Fibroblast of lung (primary cell): Measurements from ENCODE around the gene NOL6.
"Not testable (repeated sequence)": the region's sequence is repeated elsewhere in the genome, so short reads cannot be mapped to it uniquely, and the experiment has no call there.

ENCODE experiments used
- CTCF ChIP-seq, 2 donors: IDR thresholded peaks in 1 of 2; conservative IDR thresholded peaks in 1 of 2; 1 replicate in 1 of 2; 2 replicates in 1 of 2; pipeline ENCODE4 v1.5.1; 2011 to 2012; ENCODE audit warnings: low read length in 2 of 2, control low read depth in 1 of 2, inconsistent platforms in 1 of 2, low read depth in 1 of 2, mild to moderate bottlenecking in 1 of 2
- EZH2 ChIP-seq: IDR thresholded peaks from 2 replicates; pipeline ENCODE4 v1.5.1; 2012; ENCODE audit warnings: low read length, control low read depth, mild to moderate bottlenecking; ENCODE audit errors: missing control alignments

- TF ChIP-seq CTCF (conservative IDR thresholded peaks at IDR 0.05 in 1 of 2, IDR thresholded peaks at IDR 0.05 in 1 of 2; ENCODE audit: low read depth in 1 of 2, low read length in 2 of 2); EZH2: not testable (repeated sequence)
Observed at GRCh38 chr9:33515342-33515995, 41.7 kb upstream of the NOL6 start.
